Cortex of kidney (tissue), 1 donor: ENCODE results near the gene NOX4.
"Not testable (repeated sequence)": the region's sequence is repeated elsewhere in the genome, so short reads cannot be mapped to it uniquely, and the experiment has no call there.

ENCODE experiments used
- DNase-seq: peaks from one replicate; lab custom pipeline; 2025; lab: John Stamatoyannopoulos, UW

Gene NOX4

DNA sequence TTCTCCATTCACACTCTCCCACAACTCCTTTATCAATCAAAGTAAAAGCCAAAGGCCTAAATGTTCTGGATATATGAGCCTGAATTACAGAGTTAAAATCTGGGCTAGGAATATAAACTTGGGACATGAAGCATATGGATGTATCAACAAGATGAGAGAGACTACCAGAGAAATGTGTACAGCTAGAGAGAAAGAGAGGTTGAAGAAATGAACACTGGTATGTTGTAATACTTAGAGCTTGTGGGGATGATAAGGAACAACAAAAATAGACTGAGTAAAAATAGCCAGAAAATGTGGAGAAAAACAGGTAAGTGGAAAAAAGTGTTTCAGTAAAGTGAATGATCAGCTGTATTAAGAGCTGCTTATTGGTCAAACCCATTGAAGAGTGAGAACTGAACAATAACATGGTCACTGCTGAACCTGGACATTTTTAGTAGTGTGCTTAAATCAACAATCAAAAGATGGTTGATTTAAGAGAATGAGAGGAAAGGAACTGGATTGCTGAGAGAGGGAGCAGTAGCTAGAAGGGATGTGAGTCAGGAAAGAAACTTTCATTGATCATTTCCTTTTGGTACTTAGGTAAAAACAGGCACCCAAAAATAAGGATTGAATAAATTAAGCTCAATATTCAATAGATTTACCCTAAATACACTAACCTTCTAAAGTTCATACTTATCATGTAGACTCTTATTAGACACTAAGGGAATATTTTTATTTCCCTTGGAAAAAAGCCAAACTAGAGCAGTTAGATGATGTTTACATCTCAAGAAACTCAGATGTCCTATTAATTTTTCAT lies 111.0 kb downstream of the NOX4 start:
- DNase-seq, result not testable (repeated sequence)

DNA sequence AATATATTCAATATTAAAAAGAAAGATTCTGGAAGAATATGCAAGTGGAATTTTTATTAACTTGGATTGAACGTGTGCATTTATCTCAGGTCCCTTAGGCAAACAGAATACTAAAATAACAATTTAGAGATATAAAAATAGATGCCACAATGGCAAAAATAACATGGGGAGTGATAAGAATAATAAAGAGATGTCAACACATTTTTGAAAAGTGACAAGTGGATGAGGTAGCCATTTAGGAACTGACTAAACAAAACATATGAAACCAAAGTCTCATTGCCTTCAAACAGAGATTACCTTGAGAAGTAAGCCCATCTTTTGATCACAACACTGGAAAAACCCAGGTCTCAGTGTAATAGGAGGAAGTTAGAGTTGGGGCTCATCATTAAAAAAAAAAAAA lies 112.2 kb downstream of the NOX4 start:
- DNase-seq, result not testable (repeated sequence)

DNA sequence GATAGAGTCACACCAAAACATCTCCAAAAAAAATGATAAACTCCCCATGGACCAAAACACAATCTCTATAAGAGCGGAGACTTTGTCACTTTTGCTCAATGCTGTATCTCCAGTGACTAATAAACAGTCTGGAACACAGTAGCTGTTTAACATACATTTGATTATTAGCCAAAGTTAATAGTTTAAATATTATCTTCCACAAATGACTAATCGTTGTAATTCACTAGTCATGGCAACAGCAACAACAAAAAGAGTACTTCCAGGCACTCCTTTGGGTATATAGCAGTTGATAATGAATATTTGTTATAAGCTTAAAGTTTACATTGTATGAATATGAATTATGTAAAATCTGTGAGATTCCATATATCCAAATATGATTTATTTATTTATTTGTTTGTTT lies 121.8 kb downstream of the NOX4 start:
- not testable (repeated sequence) for DNase-seq

DNA sequence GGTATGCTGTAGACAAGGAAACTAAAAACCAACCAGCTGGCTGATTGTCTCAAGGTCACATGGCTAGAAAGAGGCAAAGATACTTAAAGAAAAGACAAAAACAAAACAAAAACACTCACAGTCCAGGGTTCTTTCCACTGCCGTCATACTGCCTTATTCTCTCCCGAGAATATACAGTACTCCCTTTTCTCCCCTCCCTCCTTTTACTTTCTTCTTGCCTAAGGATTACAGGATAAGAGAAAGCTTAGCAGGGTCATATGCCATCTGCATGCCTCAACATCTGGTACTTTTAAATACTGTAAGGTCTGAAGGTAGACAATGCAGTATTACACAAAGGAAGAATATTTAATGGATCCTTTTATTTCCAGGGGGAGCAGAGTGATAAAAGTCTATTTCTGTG lies 126.3 kb downstream of the NOX4 start:
- DNase-seq, result not testable (repeated sequence)

DNA sequence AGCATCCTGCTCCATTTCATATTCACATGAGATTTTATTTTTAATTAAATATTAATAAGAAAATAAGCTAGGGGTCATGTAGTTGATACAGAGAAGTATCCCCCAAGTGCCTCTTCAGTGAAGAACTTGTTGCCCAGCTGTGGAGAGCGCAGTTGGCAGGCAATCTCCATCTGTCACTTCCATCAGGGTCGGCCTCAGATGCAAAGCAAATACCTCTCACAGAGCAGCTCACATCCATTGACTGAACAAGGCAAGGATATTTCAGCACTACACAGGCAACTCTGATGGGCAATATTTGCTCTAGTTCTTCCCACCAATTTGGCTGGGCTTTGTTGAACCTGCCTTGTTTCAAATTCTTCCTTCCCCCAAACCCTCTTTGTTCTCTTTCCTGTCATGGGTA lies 129.4 kb downstream of the NOX4 start:
- DNase-seq, result no peak

DNA sequence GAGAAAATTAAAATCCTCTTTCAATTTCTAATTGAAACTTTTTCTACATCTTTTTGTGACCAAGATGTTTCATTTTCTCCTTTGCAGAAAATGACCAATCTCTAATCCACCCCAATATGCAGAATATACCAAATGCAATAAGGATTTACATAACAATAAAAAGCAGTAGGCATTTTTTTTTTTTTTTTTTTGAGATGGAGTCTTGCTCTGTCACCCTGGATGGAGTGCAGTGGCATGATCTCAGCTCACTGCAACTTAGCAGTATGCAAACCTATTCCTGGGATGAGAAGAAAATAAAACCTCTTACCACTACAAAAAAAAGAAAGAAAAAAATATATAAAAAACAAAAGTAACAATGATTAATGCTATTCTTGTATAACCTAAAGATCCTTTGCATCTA lies 132.0 kb downstream of the NOX4 start:
- not testable (repeated sequence) for DNase-seq

DNA sequence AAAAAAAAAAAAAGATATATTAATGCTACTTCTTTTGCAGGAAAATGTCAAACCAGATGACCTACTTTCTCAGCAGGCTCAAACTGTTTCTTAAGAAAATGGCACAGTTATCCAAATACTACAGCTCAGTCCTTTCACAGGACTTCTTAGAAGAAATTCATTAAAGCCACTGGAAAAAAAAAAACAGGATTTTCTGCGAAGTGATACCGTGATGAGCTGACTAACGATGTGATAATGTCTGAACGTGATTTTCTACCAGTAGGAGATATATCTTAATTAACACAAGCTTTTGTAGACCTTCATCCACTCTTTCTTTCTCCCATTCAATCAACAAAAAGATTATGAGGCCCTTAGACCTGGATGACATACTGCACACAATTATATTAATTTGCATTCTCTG lies 132.4 kb downstream of the NOX4 start:
- no peak for DNase-seq

DNA sequence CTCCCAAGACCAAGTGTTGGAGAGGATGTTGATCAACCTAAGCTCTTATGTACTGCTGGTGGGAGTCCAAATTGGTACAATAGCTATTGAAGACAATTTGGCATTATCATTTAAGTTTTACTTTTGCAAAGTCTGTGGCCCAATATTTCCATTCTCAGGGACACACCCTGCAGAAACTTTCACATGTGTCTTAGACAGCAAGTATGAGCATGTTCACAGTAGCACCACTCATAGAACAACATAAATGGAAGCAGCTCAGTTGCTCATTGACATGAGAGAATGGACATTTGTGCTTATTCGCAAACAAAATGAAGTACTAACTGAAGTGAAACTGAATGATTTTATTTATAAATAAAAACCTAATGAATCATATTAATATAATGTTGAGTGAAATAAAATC lies 135.5 kb downstream of the NOX4 start:
- DNase-seq, result no peak

DNA sequence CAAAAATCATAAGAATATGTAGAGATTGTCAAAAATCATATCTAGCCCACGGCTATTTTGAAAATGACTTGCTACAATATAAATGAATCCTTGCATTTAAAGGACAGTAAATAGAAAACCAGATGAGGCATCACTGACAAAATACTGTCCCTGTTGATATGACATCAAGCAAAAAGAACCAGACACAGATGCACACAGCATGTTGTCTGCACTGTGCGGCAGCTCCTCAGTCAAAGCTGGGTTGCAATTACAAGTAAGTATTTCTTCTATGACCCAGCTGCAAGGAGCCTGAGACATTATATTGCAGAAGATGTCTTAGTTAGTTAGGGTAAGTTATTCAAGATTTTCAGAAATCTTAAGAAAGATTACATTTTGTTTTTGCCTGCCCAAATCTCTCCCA lies 136.7 kb downstream of the NOX4 start:
- not testable (repeated sequence) for DNase-seq

DNA sequence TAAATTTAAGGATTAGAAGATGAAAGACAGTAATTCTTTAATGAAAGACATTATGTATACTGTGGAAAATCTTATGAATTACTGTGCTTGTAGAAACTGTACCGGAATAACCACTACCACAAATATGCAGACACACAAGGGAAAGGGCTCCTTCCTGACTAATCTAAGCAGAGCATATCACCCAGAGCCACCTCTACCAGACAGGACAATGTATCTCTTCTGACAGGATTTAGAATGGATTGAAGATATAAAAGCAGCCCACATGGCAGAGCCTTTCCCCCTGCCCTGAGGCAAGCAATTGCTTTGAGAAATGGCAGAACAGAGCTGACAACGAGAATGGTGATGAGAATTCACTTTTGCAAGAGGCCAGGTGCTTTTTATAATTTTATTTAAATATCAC lies 144.1 kb downstream of the NOX4 start:
- no peak for DNase-seq

DNA sequence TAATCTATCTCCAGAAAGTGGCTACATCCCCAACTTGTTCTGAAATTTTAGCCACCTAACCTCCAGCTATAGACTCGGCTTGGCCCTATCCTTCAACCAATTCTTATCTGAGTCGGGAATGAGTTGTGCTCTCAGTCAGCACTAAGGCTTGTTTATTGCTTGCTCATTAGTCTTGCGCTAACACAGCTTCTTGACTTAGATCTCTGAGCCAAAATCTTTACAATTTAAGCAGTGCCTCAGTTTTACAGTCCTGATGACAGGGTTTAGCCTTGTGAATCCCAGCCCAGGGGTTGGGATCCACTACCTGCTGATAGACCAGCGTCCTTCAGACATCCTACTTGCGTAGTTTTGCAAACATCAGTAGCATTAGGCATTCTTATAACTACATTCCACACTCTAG lies 144.6 kb downstream of the NOX4 start:
- no peak for DNase-seq

DNA sequence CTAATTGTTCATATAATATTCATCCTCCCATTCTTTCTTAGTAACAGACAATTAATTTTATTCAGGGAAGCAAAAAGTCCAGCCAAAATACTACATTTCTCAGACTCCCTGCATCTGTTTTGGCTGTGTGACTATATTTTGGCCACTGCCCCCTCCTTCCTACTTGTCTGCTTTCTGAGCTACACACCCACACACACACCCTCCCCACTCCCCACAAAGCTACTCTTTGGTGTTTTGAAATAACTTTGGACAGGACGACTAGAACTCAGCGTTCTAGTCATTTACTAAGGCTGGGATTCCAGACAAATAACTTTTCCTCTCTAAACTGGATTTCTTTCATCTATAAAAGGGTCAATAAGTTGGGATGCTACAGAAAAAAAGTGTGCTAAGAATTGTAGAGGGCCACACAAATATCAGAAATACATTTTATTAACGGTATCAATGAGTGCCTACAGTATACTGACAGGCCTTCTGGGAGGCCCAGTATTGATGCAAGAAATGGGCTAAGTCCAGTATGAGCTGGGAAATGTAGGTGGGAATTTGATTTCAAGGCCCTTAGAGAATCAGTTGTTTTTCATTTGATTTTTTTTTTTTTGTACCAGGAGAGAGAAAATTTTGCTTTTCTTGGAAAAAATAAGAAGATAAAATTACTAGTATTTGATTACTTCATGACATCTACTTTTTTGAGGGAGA lies 148.1 kb downstream of the NOX4 start:
- DNase-seq, result not testable (repeated sequence)

DNA sequence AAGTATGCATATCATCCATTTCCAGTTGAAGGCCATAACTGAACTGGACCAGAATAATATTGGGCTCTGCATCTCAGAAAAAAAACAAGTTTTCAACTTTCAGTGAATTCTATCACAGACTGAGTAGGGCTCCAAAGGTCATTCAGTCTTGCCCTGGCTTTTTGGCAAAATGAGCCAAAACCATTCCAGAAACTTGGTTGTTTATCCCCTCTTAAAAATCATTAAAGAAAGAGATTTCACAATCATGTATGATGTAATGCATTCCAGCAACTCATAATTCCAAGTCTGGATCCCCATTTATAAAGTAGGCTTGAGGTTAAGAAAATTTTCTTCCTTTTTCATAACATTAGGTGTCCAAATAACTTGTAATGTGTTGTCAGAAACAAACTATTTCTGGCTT lies 150.7 kb downstream of the NOX4 start:
- DNase-seq, result not testable (repeated sequence)

DNA sequence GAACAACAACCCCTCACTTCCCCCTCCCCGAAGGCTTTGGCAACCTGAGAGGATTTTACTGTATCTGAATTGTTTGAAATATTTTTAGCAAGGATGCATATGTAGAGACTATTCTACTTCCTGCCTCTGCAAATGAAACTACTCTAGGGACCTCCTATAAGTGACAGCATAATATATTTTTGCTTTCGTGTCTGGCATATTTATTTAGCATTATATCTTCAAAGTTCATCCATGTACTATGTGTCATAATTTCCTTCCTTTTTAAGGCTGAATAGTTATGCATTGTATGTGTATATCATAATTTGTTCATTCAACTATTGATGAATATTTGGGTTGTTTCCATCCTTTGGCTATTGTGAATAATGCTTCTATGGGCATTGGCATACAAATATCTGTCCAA lies 153.1 kb downstream of the NOX4 start:
- DNase-seq, result not testable (repeated sequence)

DNA sequence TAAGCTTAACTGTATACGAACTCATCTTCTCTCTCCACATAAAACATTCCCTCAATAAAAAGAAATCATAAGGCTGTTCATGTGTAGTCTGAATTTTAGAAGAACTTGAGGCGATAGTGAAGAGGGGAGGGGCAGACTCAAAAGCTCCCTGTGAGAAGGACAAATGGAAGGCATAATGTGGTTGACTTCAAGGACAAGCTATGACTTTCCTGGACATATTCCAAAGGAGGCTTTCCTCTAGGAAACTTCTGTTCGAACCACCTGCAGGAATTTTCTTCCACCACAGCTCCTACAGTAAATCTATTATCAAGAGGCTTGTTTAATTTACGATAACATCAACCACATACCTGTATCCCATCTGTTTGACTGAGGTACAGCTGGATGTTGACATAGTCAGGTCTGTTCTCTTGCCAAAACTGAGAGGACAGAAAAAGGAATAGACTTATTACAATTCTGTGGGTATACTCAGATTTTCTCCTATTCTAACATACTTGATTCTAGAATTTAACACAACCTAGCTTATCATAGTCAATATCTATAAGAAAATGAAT lies 154.0 kb downstream of the NOX4 start:
- not testable (repeated sequence) for DNase-seq

DNA sequence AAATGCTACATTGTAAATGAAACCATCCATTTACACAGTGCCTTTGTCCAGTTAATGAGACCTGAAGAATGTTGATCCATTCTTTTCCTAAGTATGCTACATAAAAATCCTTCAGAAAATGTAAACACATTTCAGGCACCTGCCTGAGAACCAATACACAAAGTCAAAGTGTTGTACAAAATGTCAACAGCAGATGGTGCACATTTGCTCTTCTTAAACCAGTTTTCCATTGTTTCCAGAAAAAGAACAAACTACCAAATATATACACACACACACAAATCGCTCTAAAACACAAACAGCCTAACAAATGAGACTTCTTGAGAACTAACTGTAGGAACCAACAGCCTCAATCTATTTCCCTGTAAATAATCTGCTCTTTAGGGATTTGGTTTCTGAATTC lies 157.5 kb downstream of the NOX4 start:
- not testable (repeated sequence) for DNase-seq

DNA sequence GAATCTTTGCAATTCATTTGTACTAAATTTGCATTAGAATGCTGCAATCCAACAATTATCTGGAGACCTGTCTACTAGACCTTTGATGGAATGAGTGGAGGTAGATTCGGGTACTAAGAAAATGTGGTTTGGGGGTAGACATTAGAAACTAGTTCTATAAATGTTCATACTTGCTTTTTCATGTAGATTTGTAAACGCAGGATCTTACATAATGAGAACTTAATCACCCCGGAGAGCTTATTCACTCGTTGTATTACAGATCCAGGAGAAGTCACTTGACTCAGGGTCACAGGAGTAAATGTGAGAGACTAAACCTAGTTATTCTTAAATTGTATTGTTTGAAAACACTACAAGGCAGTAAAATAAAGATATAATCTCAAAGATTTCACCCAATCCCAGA lies 159.2 kb downstream of the NOX4 start:
- not testable (repeated sequence) for DNase-seq

DNA sequence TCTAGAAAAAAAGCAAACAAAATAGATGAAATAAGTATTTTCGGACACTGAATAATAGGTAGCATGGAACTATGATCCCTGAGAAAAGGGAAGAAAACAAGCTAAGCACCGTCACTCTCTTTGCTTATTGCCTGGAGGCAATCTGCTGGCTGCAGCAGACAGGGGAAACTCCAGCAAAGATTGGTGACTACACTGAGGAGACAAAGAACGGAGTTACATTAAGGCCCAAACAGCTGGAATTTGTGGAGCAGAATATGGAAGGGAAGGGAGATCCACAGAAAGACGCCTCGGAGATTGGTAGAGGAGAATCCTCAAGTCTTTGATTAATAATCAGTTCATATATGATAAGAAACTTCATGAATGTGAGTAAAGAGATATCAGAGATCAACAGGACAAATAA lies 163.3 kb downstream of the NOX4 start:
- DNase-seq, result no peak

DNA sequence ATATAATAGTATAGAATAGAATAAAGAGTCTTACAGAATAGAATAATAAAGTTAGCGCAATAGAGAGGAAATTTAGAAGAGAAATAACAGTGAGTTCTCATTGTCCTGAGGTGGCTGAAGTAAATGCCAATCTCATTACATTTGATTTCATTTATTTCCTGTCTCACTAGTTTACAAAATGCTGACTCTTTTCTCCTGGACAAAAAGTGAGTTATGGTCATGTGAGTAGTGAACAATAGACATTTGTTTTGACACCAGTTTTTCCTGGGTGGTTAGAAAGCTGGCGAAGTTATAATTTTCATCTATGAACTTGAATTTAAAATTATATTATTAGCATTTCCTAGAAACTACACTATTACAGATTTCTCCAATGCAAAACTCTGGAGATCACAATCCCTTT lies 169.8 kb downstream of the NOX4 start:
- DNase-seq, result no peak

DNA sequence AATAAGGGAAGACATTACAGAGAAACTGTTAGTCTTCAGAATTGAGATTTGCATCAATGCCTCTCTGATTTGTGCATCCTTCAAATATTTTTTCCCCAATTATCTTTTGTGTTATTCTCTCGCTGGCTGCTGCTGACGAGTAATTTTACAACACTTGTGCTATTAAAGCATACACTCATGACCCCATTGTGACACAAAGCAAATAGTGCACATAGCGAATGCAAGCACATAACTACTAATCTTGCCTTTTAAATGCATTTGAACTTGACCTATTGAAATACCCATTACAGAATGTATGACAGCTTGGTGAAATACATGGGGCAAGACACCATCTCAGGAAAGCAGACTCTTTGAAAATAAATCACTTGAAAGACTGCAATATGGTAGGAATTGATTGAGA lies 180.6 kb downstream of the NOX4 start:
- DNase-seq, result not testable (repeated sequence)

DNA sequence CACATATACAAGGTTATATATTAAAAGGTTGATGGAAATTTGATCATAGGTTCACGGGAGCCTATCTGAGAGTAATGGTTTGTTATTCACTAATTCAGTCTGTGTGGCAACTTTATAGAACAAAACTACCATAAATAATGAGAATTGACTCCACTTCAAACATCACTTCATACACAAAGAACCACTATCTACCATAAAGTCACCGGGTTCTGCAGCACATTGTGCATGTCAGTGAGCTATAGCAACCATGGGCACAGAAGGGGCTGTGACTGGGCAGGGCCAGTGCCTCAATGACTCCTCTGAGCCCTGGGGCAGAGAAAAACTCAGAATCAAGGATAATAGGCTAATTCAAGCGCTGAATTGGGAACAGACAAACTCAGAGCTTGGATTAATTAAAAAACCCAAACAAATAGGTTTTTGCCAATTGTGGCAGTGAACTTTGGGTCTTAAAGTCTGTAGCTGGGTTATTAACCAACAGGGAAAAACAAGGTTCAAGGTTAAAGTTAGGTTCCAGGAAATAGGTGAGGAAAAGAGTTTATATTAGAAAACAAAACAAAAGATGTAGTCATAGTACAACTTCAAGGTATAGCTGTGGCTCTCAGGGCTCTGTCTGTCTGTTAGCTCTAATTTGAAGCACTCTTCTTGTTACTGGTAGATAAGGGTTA lies 181.7 kb downstream of the NOX4 start:
- DNase-seq, result not testable (repeated sequence)

DNA sequence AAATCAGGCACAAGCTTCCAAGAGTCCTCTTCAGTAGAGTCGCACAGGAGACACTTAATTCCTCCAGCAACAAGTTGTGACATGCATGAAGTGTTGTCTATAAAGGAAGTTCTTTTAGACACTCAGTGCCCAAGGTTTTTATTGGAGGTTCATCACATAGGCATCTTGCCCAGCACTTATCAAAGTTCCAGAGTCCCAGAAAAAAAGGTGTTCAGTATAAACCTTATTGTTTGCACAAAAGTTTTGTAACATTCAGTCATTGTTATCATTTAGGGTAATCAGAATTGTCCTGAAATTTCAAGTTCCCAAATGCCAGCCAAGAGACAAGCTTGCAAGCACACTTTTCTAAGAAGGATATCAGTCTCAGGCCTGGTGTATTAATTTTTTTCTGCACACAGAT lies 182.9 kb downstream of the NOX4 start:
- not testable (repeated sequence) for DNase-seq

DNA sequence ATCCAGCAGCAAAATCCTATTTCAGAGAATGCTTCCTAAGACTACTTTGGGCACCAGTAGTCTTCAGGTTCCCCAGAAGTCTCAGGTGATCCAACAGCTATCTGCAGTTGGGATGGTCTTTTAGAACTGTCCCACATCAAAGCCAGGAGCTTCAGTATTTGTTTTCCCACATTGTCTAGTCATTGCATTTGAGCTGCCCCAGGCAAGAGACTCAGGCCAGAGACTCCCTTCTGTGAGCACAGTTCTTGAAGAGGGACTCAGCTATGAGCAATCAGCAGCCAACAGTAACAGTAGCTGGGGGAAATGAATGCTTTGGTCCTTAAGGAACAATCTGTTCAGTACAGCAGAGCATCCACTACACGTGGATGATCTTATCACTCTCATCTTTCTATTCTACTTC lies 188.1 kb downstream of the NOX4 start:
- not testable (repeated sequence) for DNase-seq
